Heart right ventricle (tissue), 16 donors: ENCODE measurements around the gene S100A12. TPM values are rescaled to one million over a fixed set of nuclear protein-coding genes. Genes with fewer than 3 reads are reported as not detected.

ENCODE experiments used
- ATAC-seq, 8 donors: fragments of 200-7000 bp; cut with Tn5 transposase; one replicate each; pipeline ENCODE4 v1.9.1; 2020; ENCODE audit warnings: mild to moderate bottlenecking in 8 of 8, moderate library complexity in 8 of 8, moderate number of reproducible peaks in 1 of 8
- DNase-seq, 2 donors: peaks; one replicate each; pipeline ENCODE4 v3.0.0-alpha.2; 2020
- H3K27ac ChIP-seq, 10 donors: fragments of 200-600 bp; sonication (generic) in 2 of 10; one replicate each; pipeline versions ENCODE4 v1.5.0 to v1.8.0; 2020 to 2022; ENCODE audit warnings: mild to moderate bottlenecking in 3 of 10
- H3K27me3 ChIP-seq, 7 donors: fragments of 200-600 bp; one replicate each; pipeline ENCODE4 v1.8.0; 2021 to 2022; ENCODE audit warnings: mild to moderate bottlenecking in 2 of 7
- H3K36me3 ChIP-seq, 9 donors: fragments of 200-600 bp; sonication (generic) in 1 of 9; one replicate each; pipeline versions ENCODE4 v1.5.0 to v1.8.0; 2020 to 2022; ENCODE audit warnings: mild to moderate bottlenecking in 2 of 9
- H3K4me1 ChIP-seq, 9 donors: fragments of 200-600 bp; sonication (generic) in 1 of 9; one replicate each; pipeline versions ENCODE4 v1.5.0 to v1.8.0; 2020 to 2022; ENCODE audit warnings: mild to moderate bottlenecking in 4 of 9
- H3K4me3 ChIP-seq, 10 donors: fragments of 200-600 bp; sonication (generic) in 2 of 10; one replicate each; pipeline versions ENCODE4 v1.5.0 to v1.8.0; 2020 to 2022; ENCODE audit warnings: mild to moderate bottlenecking in 7 of 10, moderate library complexity in 2 of 10
- H3K9me3 ChIP-seq, 11 donors: fragments of 200-600 bp in 10 of 11; sonication (generic) in 2 of 11; one replicate each; pipeline versions ENCODE4 v1.5.0 to v1.8.0; 2013 to 2022; ENCODE audit warnings: mild to moderate bottlenecking in 2 of 11, control low read depth in 1 of 11, moderate library complexity in 1 of 11
- intact Hi-C, 10 donors: fragments of 100-400 bp; cut with DNase I; formaldehyde crosslinking; loops; one replicate each; pipeline versions ENCODE4 v1.11.1 to v1.14.2; 2022
- polyA plus RNA-seq, 2 donors: library from polyadenylated mRNA; stranded (reverse); fragments of 200-250 nt; gene quantifications; one replicate each; pipeline ENCODE4 v1.2.3, GENCODE V29; 2013
- total RNA-seq, 10 donors: library from RNA; stranded (reverse); fragmentation: NEBNext Ultra II Directional in 3 of 10; extraction: Animal tissue kit (Norgen Biotek cat#: 25700) in 3 of 10; gene quantifications; one replicate each; pipeline versions ENCODE4 v1.2.1 to v1.2.4, GENCODE V29; 2021 to 2023
- TF ChIP-seq, protein P1 (sequence below), 9 donors: fragments of 200-600 bp; sonication (generic) in 2 of 9; IDR thresholded peaks; one replicate each; pipeline versions ENCODE4 v1.5.0 to v1.8.0; 2021 to 2022; ENCODE audit warnings: antibody characterized with exemption in 9 of 9, mild to moderate bottlenecking in 5 of 9, moderate library complexity in 1 of 9
- donor health status: Arrhythmogenic right ventricular cardiomyopathy.
- donor health status: ischemic (EF 13 %, LVEDD 7.1; RV severe dilation, severe dysfunction).
- donor health status: healthy with polysubstance abuse.
- donor health status: DM: no; HTN: yes; CAD: no.
- donor health status: DM: no; HTN: no; CAD: no.
- donor health status: ischemic (EF 25% LVEDD 6.9; RV normal size, moderate dysfunction).
- donor health status: ischemic (EF 25% LVEDD 5.7; RV mildly dilated, moderate dysfunction).
- donor health status: healthy.
- donor health status: DM: yes; HTN: yes; CAD: no.
- donor health status: Ischemic cardiomyopathy.
- donor health status: ischemic (EF 35%, LVEDD 5.7; RV mildly dilated, moderate dysfunction).
- donor health status: nonischemic (EF 11% LVEDD 7.7; RV severe dilation, severe dysfunction).
- donor health status: DM: yes; HTN: yes; CAD: no.
- donor health status: PGD.
- donor health status: ischemic (EF 29% LVEDD 5.4; RV normal size, mild dysfunction).
- donor health status: nonischemic (EF 23%, LVEDD 6.1; RV moderate dilation, normal function).

Gene S100A12
- total and polyA plus RNA-seq, 12 donors, result 0.49 to 12.9 (median 4.1) TPM; not detected in 1

GRCh38 chr1:153324912-153325311 is 50.5 kb downstream of the S100A12 start:
- H3K27ac ChIP-seq, result no peak overlapping the region
- H3K36me3 ChIP-seq, result no peaks in the 10 kb centered on the region
- no peak for DNase-seq
- intact Hi-C loops, result no loop called here
- H3K4me3 ChIP-seq, result no peak overlapping the region
- peaks cover 0 to 70% (median 29%) of the 10 kb centered on the region in 11 donors for H3K9me3 ChIP-seq
- ATAC-seq, result no peak
- peaks cover 0 to 8% (median 0%) of the 10 kb centered on the region in 7 donors for H3K27me3 ChIP-seq
- no peaks in the 10 kb centered on the region for H3K4me1 ChIP-seq
- TF ChIP-seq, protein P1, sequence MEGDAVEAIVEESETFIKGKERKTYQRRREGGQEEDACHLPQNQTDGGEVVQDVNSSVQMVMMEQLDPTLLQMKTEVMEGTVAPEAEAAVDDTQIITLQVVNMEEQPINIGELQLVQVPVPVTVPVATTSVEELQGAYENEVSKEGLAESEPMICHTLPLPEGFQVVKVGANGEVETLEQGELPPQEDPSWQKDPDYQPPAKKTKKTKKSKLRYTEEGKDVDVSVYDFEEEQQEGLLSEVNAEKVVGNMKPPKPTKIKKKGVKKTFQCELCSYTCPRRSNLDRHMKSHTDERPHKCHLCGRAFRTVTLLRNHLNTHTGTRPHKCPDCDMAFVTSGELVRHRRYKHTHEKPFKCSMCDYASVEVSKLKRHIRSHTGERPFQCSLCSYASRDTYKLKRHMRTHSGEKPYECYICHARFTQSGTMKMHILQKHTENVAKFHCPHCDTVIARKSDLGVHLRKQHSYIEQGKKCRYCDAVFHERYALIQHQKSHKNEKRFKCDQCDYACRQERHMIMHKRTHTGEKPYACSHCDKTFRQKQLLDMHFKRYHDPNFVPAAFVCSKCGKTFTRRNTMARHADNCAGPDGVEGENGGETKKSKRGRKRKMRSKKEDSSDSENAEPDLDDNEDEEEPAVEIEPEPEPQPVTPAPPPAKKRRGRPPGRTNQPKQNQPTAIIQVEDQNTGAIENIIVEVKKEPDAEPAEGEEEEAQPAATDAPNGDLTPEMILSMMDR (IDR thresholded peaks at IDR 0.05), result no peak

Other genes starting within 250 kb of the S100A12 start
- not detected for gene SPRR2G, start 224.7 kb downstream of the S100A12 start, total RNA-seq
- gene SPRR2G, start 224.7 kb downstream of the S100A12 start, polyA plus RNA-seq, result not detected
- gene LELP1, start 172.2 kb downstream of the S100A12 start, total RNA-seq, result not detected
- not detected for gene LELP1, start 172.2 kb downstream of the S100A12 start, polyA plus RNA-seq
- gene PRR9, start 158.0 kb downstream of the S100A12 start, total RNA-seq, result not detected
- gene PRR9, start 158.0 kb downstream of the S100A12 start, polyA plus RNA-seq, result not detected
- not detected for gene LORICRIN, start 115.9 kb downstream of the S100A12 start, total RNA-seq
- not detected for gene LORICRIN, start 115.9 kb downstream of the S100A12 start, polyA plus RNA-seq
- not detected for gene PGLYRP3, start 62.7 kb downstream of the S100A12 start, total RNA-seq
- not detected for gene PGLYRP3, start 62.7 kb downstream of the S100A12 start, polyA plus RNA-seq
- not detected for gene PGLYRP4, start 26.8 kb downstream of the S100A12 start, total RNA-seq
- gene PGLYRP4, start 26.8 kb downstream of the S100A12 start, polyA plus RNA-seq, result not detected
- gene S100A9, start 17.8 kb downstream of the S100A12 start, total RNA-seq, result 100 to 1,000 TPM in 3 of 10 donors, 10 to 100 TPM in 6, 1 to 10 TPM in 1; 9.9 to 182 (median 36.0) TPM
- 100 to 1,000 TPM; 111 to 177 TPM for gene S100A9, start 17.8 kb downstream of the S100A12 start, polyA plus RNA-seq
- 100 to 1,000 TPM in 1 of 10 donors, 10 to 100 TPM in 7, 1 to 10 TPM in 2; 6.2 to 105 (median 24.5) TPM for gene S100A8, start 15.5 kb upstream of the S100A12 start, total RNA-seq
- 10 to 100 TPM; 73.6 to 79.2 TPM for gene S100A8, start 15.5 kb upstream of the S100A12 start, polyA plus RNA-seq
- gene S100A7A, start 40.9 kb upstream of the S100A12 start, total RNA-seq, result not detected
- not detected for gene S100A7A, start 40.9 kb upstream of the S100A12 start, polyA plus RNA-seq
- gene S100A7, start 85.0 kb upstream of the S100A12 start, total RNA-seq, result not detected
- under 1 TPM in 1 of 2 donors, not detected in 1; 0.20 TPM for gene S100A7, start 85.0 kb upstream of the S100A12 start, polyA plus RNA-seq
- 100 to 1,000 TPM; 237 to 385 (median 294) TPM for gene S100A6, start 160.4 kb upstream of the S100A12 start, total RNA-seq
- 1,000 to 10,000 TPM in 1 of 2 donors, 100 to 1,000 TPM in 1; 630 to 2,261 TPM for gene S100A6, start 160.4 kb upstream of the S100A12 start, polyA plus RNA-seq
- not detected for gene S100A5, start 165.3 kb upstream of the S100A12 start, total RNA-seq
- not detected for gene S100A5, start 165.3 kb upstream of the S100A12 start, polyA plus RNA-seq
- 100 to 1,000 TPM in 2 of 10 donors, 10 to 100 TPM in 8; 29.4 to 166 (median 68.1) TPM for gene S100A4, start 170.2 kb upstream of the S100A12 start, total RNA-seq
- 100 to 1,000 TPM; 196 to 755 TPM for gene S100A4, start 170.2 kb upstream of the S100A12 start, polyA plus RNA-seq
- 1 to 10 TPM in 3 of 10 donors, under 1 TPM in 1, not detected in 6; 0.30 to 2.9 (median 1.9) TPM for gene S100A3, start 173.6 kb upstream of the S100A12 start, total RNA-seq
- 1 to 10 TPM; 2.4 to 6.3 TPM for gene S100A3, start 173.6 kb upstream of the S100A12 start, polyA plus RNA-seq
- 1 to 10 TPM in 9 of 10 donors, not detected in 1; 1.2 to 4.5 (median 3.1) TPM for gene S100A2, start 190.2 kb upstream of the S100A12 start, total RNA-seq
- gene S100A2, start 190.2 kb upstream of the S100A12 start, polyA plus RNA-seq, result 1 to 10 TPM; 2.2 to 7.4 TPM
- gene S100A16, start 237.5 kb upstream of the S100A12 start, total RNA-seq, result 10 to 100 TPM; 28.8 to 68.2 (median 40.2) TPM
- 100 to 1,000 TPM in 1 of 2 donors, 10 to 100 TPM in 1; 98.6 to 176 TPM for gene S100A16, start 237.5 kb upstream of the S100A12 start, polyA plus RNA-seq
- gene S100A14, start 240.7 kb upstream of the S100A12 start, total RNA-seq, result 1 to 10 TPM; 1.7 to 7.3 (median 4.6) TPM
- gene S100A14, start 240.7 kb upstream of the S100A12 start, polyA plus RNA-seq, result 1 to 10 TPM in 1 of 2 donors, under 1 TPM in 1; 0.80 to 4.1 TPM